ENCODE measurements around the gene LSM6.

LSM6 gene

DNA sequence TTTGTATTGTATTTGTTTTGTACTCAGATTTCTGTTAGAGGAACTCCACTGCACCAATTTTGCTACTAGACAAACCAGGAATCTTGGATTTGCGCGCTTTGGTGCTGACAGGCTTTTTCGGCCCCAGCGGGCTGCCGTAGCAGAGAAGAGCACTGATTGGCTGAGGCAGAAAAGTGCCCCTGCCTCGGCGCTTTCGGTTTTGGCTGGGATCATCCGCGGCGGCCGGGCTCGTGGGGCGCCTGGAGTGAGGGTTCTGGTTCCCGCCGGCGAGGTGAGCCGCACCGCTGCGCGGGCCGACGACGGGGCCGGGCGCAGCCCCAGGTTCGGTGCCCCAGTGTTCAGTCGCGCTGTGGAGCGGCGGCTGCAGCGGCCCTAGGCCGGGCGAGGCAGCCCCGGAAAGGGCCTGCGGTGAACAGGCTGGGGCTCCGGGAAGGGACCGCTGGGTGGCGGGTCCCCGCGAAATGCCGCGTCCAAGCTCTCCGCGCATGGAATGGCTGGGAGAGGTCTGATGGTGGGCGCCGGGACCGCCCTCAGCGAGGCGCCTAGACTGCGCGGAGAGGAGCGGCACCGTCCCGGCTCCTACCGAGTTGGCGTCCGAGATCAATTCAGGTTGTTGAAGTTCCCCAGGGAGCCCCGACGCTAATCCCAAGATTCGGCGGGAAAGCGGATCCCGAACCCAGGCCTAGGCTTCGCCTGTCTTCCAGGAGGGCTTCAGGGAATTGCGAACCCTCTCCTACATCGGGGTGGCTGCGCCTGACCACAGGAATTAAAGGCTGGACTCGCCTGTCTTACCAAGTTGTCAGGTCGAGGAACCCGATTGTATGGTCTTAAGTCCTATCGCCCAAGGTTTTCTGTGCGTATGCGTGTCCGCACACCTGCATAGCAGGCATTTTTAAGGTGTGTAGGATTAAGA lies at the start of gene LSM6:
Gene LSM6 (plus strand): TSS at position 178 of the 913 bp plus-strand sequence. CDS start 7,204 bp downstream, outside the sequence.
- DNase-seq: peak; percentile 84

DNA sequence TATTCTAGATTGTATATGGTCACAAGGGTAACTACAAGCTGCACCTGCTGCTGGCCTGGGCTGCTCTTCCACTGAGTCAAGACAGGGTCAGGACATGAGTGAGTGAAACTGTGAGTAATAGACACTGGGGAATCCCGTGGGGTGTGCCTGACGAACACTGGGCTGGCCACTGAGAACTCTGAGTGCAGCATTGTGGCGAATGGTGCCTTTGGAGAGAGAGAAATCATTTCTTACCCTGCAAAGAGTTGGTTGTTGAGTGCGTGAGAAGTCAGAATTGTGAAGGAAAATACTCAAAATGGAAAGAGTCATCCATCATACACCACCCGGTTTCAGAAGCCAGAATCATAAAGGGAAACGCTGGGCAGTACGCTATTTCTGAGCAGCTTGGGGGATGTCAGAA lies 43.1 kb upstream of the LSM6 start:
- peak; percentile 14 for DNase-seq

- DNase-seq: no peak
Measured at GRCh38 chr4:146134761-146135445, 40.6 kb upstream of the LSM6 start.

DNA sequence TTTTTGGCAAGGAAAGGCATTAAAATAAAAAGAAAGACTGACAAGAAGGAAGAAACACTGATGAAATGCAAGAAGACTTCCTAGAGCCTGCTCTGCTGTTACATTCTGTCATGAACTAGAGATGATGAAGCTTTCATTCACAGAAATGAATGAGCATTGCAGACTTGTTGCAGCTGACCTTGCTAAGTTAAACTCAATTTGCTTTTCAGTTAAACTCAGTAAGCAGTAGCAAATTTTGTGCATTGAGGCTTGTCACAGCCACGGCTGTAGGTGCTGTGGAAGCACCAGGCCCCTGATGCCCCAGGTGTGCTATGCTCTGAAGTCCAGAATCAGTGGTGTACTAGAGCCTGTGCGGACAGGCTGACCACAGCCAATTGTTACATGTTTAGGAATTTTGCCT lies 39.6 kb upstream of the LSM6 start:
- no peak for DNase-seq

GRCh38 chr4:146142768-146143167 lies 32.8 kb upstream of the LSM6 start:
- no peak for DNase-seq

DNA sequence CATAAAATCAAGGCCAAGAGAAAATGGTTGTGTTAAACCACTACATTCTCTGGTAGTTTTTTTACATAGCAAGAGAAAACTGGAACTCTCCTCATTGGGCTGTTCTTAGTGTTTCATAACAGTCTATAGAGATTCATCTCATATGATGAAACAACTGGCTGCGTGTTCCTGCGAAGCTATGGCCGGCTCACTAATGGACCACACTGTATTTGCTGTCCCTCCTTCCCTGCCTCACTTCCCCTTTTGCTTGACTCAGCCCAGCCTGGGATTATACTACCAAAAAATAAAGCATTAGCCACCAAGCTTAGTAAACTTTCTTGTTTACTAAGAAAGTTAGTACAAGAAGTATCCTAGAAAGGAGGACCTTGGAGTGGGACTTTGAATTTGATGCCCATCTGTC lies 31.6 kb upstream of the LSM6 start:
- no peak for DNase-seq

DNA sequence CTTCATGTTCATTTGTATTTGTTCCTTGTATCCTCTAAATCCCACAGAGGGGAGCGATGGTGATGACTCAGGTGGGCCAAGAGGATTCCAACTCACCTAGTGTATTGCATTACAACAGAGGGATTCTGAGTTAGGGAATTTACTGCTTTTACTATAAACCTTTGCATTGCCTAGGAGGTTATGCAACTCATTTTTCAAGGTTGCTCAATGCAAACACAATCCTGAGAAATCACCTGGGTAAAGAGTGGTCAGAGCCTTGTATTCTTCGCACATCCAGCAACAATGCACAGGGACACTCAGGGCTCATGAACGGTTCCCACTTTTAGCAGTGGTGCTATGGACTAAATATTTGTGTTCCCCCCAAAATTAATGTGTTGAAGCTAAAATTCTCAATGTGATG lies 28.6 kb upstream of the LSM6 start:
- DNase-seq: no peak

GRCh38 chr4:146148021-146148420 lies 27.5 kb upstream of the LSM6 start:
- no peak for DNase-seq

GRCh38 chr4:146154057-146154456 lies 21.5 kb upstream of the LSM6 start:
- no peak for DNase-seq

- no peak for DNase-seq
Measured at GRCh38 chr4:146155152-146155724, 20.3 kb upstream of the LSM6 start.

DNA sequence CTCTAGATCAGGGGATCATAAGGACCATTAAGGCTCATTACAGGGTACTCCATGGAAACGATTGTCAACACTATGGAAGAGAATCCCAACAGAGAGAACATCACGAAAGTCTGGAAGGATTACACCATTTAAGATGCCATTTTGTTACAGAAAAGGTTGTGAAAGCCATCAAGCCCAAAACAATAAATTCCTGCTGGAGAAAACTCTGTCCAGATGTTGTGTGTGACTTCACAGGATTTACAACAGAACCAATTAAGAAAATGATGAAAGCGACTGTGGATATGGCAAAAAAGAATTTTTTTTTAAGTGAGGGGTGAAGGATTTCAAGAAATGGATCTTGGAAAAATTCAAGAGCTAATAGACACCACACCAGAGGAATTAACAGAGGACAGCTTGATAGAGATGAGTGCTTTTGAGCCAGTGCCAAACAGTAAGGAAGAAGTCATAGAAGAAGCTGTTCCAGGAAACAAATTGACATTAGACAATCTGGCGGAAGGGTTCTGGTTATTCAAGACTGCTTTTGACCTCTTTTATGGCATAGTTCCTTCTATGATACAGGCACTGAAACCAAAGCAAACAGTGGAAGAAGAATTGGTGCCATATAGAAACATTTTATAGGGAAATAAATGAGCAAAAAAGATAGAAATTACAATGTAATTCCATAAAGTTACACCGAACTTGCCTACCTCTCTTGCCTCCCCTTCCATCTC lies 17.3 kb upstream of the LSM6 start:
- no peak for DNase-seq

DNA sequence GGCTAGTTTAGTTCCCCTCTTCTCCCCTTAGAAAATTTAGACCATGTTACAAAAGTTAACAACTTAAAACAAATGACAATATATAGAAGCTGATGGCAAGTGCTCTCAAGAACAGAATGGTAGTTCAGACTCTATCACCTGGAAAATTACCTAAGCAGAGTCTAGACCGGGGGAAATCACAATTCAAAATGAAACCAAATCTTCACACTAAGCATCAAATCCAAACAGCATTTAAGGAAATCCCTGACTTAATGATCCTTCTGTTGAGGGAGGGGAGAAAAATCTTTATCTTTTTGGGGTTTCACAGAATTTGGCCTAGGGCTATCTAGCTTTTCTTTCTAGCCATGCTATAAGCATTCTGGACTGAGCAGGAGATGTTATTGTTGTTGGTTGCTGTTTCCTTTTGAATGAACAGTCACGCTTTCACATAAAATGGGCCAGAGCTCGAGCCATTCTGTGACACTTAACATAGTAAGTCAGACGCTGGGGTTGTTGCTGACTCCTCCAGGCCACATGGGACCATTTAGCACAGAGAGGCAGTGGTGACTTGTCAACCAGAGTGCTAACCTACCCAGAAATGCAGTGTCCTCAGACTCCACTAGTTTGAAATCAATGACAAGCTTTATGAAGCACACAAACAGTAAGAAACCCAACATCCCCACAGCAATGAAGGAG lies 16.0 kb upstream of the LSM6 start:
- no peak for DNase-seq

DNA sequence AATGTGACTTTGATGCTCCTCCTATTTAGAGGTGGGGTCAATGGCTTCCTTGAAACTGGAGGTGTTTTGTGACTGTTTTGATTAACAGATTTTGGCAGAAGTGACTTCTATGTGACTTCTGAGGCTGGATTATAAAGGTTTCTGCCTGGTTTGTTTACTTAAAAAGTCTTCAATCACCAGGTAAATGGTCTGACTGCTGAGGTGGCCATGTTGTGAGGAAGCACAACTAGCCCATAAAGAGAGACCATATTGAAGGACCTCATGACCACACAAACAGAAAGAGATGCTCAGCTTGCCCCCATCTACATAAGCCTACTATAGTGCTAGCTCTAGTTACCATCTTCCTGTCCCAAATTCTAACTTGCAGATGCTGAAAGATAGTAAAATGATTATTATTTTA lies 14.3 kb upstream of the LSM6 start:
- no peak for DNase-seq

- no peak for DNase-seq
Measured at GRCh38 chr4:146165221-146165620, 10.3 kb upstream of the LSM6 start.

DNA sequence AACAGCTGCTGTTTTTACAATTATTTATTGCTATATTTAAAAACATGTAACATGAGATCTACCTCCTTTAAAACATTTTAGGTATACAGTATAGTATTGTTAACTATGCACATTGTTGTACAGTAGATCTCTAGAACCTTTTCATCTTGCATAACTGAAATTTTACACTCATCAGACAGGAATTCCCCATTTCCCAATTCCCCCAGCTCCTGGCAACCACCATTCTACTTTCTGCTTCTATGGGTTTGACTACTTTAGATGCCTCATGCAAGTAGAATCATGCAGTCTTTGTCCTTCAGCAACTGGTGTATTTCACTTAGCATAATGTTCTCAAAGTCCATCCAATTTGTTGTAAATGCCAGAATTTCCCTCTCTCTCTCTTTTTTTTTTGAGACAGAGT lies 9.7 kb upstream of the LSM6 start:
- DNase-seq: no peak

DNA sequence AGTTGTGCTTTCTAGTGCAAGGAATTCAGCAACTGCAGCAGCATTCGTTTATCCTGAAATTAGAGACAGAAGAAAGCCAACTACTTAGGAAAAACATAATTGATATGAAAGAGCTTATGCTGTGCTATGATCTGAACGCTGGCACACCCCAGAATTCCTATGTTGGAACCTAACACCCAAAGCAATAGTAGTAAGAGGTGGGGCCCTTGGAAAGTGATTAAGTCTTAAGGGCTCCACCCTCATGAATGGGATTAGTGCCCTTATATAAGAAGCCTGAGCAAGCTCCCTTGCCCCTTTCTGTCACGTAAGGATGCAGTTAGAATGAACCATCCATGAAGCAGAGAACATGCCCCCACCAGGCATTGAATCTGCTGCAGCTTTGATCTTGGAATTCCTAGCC lies 5.4 kb upstream of the LSM6 start:
- no peak for DNase-seq

DNA sequence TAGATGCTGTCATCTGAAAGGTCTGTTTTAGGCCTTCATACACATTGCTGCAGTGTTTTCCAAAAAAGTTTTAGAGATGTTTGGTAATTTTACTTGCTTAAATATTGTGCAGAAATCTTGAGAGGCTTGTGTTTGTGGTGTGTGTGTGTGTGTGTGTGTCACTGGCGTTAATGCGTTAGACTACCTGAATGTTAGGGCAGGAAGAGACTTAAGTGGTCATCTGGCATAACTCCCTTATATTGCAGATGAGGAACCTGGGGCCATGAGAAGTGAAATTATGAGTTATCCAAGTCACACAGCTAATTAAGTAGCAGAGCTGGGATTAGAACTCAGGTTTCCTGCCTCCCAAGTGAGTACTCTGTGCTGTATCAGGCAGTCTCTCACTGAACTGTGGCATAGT lies 1.4 kb downstream of the LSM6 start:
- DNase-seq: no peak

- DNase-seq: no peak
Measured at GRCh38 chr4:146178126-146178525, 2.6 kb downstream of the LSM6 start.

DNA sequence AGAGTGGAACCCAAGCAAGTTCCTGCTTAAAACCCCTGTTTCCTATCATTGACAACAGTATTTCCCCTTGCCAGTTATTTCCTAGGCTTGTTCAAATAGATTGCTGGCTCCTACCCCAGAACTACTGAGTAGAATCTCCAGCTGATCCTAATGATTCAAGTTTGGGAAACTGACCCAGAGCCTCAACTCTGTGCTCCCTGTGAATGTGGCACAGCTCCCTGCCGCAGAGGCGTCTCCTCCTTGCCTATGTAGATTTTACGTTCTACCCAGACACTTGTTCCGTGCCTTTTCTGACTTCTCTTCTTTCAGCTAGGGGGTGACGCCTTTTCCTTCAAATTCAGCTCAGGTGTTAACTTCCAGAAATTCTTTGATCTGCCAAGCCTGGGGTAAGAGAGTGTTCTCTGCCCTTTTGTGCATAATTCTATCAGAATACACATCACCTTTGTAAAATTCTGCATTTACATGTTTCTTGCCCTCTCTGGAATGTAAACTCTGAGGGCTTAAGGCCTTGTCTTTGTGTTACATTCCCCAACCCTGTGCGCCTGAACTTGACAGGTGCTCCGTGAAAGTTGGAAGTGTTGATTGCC lies 4.4 kb downstream of the LSM6 start:
- DNase-seq: no peak

DNA sequence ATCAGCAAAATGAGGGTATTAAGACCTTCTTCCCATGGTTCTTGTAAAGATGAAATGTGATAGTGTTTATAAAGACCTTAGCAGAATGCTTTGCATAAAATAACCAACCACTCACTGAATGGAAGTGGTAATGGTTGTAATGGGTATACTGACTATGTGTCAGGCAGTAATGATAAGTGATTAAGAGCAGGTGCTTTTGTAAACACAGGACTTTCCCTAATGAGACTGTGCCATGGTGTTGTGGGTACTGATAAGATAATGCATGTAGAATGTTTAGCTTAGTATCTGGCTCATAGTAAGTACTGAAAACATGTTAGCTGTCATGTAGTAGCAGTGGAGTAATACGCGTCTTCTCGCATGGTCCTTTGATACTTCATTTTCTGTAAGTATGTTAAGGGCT lies 6.9 kb downstream of the LSM6 start:
- DNase-seq: no peak

GRCh38 chr4:146183209-146183608 lies 7.7 kb downstream of the LSM6 start:
- DNase-seq: no peak

GRCh38 chr4:146186041-146186440 lies 10.5 kb downstream of the LSM6 start:
- no peak for DNase-seq

Measured in stimulated activated CD4-positive, alpha-beta T cell treated with anti-CD3 and anti-CD28 coated beads, Interleukin-4, amount 100 ng/mL, for 1 hour (primary cell).